HG03139 (cell line): ENCODE measurements around the gene CACNA2D3.
"Not testable (repeated sequence)": the region's sequence is repeated elsewhere in the genome, so short reads cannot be mapped to it uniquely, and the experiment has no call there.

ENCODE experiments used
- ATAC-seq: cut with Tn5 transposase; IDR thresholded peaks from one replicate; pipeline ENCODE4 v1.9.1; 2021; ENCODE audit not compliant: unreplicated experiment

Gene CACNA2D3

DNA sequence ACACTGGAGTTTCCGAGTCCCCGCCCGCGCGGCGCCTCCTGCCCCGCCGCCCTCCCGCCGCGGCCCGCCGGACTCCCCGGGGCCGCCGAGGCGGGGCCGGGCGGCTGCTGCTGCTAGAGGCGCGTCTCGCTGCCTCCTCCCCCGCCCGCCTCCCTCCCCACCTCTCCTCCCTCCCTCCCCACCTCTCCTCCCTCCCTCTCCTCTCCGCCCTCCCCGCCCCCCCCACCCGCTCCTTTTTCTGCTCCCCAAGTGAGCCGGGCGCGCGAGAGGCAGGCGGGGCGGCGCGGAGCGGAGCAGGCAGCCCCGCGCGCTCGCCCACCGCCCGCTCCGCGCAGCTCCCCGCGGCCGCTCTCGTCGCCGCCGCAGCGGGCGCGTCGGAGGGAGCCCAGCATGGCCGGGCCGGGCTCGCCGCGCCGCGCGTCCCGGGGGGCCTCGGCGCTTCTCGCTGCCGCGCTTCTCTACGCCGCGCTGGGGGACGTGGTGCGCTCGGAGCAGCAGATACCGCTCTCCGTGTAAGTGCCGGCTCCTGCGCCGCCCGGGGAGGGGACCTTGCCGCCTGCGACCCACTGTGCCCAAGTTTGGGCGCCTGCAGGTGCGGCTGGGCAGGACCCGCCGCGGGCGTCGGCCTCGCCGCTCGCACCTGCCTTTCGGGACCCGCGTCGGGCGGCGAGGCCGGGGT is at the start of gene CACNA2D3:
TSS of gene CACNA2D3 (plus strand) at position 229 of the 679 bp plus-strand sequence.
- ATAC-seq = no peak

DNA sequence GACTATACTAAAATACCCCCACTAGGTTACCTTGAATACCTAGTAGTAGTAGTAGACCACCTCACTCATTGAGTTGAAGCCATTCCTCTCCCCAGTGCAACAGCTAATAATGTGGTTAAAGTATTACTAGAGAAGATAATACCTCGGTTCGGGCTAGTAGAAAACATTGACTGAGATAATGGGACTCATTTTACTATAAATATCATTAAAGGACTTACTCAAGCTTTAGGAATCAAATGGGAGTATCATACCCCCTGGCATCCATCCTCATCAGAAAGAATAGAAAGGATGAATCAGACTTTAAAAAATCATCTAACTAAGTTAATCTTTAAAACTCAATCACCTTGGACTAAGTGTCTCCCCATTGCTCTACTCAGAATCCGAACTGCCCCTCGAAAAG is 49.0 kb upstream of the CACNA2D3 start:
- no peak for ATAC-seq

DNA sequence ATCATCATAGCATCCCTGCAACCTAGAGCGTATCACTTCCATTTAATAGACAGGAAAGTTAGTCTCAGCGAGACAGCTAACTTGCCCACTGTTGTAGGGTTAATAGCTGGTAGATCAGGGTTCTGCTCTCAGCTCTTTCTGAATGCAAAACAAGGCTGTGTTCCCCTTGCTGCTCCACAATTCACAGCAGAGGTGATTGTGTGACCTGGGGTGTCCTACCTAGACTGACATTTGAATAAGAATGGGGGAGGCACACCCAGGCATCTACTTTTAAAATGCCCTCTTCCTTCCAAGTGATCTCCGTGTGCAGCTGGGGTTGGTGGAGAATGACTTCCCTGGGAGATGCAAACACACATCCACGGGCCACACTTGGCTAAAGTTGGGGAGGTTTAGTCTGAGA is 43.0 kb upstream of the CACNA2D3 start:
- ATAC-seq = no peak

DNA sequence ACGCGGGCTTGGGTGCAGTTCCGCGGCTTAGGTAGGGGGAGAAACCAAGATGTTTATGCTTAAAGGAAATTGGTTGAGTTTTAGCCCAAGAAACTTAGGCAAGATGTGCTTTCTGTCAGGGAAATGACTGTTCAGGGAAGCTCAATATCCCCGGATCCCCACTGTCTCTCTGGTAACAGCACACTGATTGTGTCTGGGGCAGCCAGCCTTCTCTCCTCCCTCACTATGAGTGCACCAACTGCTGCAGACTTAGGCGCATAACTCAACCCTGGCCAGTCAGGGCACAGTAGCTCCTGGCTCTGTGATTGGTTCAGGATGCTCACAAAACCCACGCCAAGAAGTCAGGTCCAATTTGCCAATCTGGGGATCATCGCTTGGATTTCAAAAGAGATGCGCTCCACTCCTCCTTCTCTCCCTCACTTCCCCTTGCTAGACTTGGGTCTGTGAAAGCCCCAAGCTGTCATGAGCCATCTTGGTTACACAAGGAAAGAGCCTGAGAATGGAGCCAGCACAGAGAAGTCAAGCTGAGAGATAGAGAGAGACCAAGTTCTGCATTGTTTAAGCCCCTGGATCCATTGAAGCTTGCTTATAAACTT is 42.5 kb upstream of the CACNA2D3 start:
- ATAC-seq = no peak

DNA sequence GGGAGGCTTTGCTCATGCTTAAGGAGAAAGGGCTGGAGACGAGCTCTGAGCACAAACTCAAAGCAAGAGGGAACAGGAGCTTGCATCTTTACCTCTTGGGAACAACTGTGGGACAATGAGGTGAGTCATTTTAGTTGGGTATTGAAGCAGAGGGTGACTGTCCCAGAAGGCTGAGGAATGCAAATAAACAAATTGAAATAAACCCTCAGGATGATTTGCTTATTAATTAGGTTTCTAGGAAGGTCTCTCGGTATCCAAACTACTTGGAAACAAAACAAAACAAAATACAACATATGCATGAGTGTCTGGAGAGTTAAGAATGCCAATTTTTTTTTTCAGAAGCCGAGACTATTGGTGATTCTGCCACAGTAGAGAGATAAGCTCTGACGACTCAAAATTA is 38.4 kb upstream of the CACNA2D3 start:
- no peak for ATAC-seq

DNA sequence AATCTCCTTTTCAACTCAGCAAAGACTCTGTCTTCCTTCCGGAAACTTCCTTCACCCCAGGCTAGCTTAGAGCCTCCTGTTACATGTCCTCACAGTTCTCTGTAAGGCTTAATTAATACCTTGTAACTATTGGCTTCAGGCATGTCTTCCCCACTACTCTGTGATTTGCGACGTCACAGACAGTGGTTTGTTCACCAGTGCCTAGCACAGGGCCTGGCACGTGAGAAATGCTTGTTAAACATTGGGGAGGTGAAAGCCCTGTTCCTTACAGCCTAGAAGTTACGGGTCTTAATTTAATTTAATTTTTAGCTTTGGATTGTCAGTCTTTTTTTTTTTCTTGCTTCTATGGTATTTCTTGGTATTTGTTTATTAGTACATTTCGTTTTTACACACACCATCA is 36.4 kb upstream of the CACNA2D3 start:
- no peak for ATAC-seq

DNA sequence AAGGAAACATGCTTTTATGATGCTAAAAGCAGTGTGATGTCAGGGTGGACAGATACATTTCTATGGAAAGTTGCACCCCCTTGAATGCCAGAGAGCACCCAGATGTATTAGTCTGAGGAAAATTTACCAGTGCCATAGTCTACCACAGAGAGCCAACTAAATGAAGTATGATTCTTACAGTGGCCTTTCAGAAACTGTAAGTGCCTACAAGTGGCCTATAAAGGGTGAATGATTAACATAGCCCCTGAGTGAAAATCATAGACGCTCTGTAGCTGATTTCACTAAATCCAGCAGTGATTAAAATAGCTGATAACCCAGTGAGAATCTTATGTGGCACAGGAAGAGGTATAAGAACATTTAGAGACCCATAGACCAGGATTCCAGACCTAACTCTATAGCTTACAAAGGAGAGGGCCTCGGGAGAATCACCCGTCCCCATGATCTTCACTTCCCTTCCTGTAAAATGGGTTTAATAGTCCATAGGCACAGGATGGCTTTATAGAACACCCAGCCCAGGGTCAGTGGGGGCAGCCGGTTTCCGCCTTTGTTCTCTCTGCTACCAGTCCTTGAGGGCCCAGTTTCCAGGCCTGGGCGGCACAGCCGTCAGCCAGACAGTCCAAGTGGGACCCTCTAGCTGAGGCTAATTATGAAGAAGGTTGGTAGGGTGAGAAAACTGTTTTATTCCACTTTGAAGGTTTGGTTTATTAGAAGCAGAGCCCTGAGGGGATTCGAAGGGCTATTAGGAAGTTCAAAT is 35.5 kb upstream of the CACNA2D3 start:
- no peak for ATAC-seq

DNA sequence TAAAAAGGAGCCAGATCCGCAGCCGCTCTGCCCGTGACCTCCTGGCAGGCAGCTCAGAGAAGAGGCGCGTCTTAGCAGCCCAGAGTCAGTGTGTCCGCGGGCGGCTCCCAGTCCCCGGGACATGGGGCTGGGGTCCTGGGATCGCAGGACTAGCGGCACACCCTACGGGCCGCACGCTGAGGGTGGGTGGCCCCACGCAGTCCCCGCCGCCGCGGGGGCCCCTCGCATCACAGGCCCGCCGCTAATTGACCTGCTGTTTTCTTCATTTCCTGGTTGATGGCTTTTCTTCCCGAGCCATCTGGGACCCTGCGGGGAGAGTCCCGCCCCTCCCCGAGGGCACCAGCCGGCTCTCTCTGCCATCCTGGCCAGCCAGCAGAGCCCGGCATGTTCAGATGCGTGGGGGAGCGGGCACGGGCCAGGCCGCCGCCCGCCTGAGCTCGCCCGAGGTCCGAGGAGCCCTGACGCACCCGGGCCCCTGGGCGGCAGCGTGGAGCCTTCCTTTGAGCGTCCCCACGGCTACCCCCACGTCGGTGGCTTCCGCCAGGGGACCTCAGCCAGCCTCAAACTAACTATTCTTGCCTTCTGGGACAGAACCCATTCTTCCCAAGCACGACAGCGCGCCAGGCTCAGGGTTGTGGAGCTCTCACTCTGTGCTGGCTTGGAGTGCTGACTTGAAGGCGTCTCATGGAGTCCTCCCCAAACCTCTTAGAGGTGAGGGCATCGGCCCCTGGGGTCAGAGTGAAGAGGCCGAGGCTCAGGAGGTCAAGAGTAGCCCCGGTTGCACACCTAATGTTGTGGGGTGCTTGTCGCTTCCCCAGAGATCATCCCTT is 34.6 kb upstream of the CACNA2D3 start:
- no peak for ATAC-seq

DNA sequence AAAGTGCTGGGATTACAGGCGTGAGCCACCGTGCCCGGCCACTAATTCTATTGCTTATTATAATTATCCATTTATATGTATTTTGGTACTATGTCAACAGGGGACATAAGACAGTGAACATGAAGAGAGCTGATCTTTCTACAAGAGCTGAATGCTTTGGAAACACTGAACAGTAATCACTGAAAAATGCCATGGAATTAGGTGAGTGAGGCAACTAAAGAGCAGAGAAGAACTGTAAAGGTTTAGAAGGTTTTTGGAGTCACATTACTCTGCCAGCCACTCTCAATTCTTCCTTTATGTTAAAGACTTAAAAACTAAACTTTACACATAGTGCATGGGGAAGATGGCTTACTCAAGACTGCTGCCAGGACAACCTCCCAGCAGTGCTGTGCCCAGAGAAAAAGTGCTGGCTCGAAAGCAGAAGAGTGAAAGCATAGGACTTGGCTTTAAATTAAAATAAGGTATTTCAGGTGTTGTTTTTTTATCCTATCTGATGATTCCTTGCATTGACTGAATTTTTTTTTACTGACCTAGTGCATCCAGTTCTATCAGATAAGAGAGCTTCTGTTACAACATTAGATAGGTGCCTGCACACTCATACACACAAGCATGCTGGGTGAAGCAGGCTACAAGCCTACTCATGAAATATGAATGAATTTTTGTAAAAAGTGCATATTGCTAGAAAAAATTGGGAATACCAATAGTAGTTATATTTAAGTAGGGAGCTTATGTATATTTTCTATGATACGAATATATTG is 28.7 kb upstream of the CACNA2D3 start:
- no peak for ATAC-seq

DNA sequence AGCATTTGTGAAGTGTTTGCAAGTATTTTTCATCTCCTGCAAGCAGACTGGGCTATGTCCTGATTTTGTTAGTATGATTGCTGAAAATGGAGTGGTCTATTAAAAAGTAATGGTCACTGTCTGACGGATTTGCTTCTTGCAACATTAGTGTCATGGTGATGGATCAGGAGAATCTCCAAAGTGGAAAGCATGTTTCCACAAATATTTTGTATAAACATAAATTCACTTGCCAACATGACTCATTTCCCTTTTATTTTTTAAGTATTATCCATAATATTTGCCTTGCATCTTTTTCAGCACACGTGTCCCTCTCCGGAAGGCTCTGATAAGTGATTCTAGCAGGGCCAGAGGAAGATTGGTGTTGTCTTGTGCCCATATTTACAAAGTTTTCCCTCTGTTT is 27.4 kb upstream of the CACNA2D3 start:
- no peak for ATAC-seq

DNA sequence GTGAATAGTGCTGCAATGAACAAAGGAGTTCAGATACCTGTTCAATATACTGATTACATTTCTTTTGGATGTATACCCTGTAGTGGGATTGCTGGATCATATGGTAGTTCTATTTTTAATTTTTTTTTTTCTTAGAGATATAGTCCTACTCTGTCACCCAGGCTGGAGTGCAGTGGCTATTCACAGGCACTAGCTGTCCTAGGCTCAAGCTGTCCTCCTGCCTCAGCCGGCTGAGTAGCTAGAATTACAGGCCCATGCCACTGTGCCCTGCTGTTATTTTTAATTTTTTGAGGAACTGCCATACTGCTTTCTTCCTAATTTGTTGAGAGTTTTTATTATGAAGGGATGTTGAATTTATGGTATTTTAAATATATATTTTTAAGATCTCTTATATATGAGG is 23.0 kb upstream of the CACNA2D3 start:
- ATAC-seq = no peak

DNA sequence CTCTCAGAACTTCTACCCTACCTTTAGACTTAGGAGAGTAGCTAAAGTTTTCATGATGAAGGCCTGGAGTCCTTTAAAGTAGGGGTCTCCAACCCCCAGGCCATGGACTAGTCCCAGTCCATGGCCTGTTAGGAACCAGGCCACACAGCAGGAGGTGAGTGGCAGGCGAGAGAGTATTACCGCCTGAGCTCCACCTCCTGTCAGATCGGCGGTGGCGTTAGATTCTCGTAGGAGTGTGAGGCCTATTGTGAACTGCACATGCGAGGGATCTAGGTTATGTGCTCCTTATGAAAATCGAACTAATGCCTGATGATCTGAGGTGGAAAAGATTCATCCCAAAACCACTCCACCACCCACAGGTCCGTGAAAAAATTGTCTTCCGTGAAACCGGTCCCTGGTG is 18.3 kb upstream of the CACNA2D3 start:
- no peak for ATAC-seq

DNA sequence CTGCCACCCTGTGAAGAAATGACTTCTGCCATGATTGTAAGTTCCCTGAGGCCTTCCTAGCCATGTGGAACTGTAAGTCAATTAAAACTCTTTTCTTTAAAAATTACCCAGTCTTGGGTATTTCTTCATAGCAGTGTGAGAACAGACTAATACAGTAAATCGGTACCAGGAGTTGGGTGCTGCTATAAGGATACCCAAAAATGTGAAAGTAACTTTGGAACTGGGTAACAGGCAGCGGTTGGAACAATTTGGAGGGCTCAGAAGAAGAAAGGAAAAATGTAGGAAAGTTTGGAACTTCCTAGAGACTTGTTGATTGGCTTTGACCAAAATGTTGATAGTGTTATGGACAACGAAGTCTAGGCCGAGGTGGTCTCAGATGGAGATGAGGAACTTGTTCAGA is 6.2 kb upstream of the CACNA2D3 start:
- not testable (repeated sequence) for ATAC-seq

DNA sequence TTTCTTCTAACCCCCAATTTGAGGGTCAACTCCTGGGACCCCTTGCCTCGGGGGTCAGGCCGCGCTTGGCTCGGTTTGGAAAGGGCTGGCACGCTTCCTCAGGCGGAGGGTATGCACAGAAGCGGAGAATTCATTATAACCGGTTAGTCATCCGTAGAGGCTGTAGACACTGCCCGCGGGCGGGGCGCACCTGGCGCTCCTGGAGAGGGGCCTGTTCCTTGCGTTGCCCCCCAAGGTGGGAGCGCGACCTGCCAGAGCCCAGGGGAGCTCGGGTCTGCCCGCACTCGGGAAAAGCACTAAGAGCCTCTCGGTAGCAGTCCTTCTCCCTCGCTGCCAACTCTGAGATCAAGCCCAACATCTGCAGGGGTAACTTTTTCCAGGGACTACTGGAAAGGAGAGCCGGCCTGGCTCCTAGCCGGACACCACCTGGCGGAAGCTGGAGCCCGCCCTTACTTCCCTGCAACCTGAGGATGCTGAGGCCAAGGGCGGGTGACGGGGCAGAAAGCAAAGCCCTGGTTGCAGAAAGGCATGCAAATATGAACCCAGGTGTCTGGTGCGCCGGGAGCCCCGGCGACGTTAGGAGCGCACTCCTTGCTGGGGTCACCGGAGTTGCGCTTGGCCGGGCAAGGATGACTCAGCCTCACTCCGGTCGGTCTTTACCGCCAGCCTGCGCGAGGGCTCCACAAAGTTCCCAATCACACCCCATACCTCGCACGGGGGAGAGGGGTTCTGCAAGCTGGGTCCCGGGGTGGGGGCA is 1.5 kb upstream of the CACNA2D3 start:
- peak; percentile 88 for ATAC-seq

DNA sequence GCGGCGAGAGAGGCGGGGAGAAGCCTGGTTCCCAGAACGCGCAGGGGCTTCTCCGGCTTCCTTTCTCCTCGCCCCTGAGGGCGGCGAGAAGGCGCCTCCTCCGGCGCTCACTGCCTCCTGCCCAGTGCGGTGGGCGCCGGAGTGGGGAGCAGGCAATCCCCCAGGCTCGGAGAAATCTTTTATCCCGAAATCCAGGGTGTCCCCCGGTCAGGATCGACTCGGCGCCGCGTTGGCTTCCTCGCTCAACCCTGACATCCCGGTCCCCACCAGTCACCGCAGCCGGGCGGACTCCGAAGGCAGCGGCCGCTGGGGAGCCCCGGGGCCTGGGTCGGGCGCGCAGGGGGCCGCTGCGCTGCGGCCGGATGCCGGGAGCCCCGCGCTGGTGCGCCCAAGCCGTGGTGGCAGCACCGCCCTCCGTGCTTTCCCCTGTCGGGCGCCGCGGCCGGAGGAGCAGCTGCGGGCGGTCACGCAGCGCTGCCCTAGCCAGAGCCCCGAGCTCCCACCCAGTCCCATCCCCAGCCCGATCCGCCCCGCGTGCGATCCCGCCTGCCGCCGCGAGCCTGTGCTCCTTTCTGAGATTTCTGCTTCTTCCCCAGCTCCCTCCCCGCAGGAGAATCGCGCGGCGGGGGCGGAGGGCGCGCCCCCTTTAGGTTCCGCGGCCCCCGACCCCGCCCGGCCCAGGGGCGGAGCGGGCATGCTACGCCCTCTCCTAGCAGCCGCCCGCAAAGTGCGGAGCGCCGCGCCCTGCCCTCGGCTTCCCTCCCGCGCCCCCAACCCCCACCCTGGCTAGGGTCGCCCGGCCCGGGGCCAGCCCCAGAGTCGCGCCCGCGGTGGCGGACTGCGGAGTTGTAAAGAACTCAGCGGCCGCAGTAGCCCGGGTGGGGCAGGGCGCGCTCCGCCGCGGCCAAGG is 683 bp upstream of the CACNA2D3 start:
- ATAC-seq = no peak

DNA sequence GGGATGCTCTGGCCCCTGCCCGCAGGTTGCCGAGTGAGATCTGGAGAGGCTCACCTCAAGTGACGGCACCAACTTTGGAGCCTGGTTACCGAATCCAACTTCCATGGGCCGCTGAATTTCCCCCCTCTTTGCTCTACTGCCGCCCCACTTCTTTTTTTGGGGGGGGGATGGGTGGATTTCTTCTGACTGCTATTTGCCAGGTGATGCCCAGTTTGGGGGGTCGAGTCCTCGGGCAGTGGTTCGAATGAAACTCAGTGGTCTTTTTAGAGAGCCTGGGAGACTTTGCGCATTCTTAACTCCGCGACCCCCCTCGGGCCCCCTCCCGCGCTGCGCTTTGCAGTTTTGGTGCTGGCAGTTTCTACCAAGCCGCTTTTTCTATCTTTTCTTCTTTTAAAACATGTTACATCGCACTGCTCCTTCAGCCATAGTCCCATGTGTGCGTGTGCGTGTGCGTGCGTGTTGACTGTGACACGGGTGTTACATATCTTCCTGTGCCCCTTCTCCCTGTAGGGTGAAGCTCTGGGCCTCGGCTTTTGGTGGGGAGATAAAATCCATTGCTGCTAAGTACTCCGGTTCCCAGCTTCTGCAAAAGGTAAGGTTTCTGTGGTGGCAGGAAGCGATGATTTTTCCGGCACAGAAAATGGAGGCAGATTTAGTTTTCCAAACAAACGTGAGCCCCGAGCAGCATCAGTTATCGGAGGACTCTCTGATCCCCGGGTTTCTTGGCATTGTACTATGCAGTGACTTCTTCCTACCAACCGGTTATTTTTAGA is 837 bp downstream of the CACNA2D3 start:
- no peak for ATAC-seq

DNA sequence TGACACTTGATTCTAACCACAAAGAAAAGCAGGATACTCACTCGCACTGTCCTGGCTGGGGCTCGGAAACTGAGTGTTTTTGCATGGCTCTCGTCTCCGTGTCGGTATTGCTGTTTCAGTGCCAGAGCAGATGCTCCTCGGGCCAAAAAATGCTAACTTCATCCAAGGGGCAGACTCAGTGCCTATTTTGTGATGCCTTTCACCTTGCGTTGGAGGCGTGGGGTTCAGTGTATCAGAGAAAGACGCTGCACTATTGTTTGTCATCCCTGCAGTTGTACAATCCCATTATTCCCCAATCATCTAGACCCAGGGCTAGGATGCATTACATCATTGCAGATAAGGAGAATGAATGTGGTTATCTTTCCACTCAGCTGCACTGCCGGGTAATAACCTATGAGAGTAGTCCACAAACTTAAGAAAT is 1.4 kb downstream of the CACNA2D3 start:
- no peak for ATAC-seq

DNA sequence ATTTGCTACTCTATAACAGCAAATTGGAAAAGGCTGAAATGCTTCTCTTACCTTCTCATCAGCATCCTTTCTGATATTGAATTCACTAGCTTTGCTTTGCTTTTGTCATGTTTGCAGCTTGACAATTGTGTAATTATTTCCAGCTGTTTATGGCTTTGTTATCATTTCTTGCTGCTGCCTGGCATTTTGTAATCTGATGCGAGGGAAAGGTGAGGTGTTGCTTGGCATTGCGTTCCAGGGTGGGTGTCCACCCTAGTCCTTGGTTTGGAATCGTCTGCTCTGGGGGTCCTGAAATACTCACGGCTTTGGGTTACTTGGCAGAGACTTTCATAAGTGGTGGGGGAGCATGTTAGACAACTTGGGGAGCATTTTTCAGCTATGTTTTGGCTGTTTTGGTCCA is 2.9 kb downstream of the CACNA2D3 start:
- ATAC-seq = no peak
